HCT116 (cell line): ENCODE measurements around the gene EZH1. TPM values are rescaled to one million over a fixed set of nuclear protein-coding genes. Genes with fewer than 3 reads are reported as not detected.

Experiments used
- ATAC-seq: fragments of 200-7000 bp; cut with Tn5 transposase; 2 replicates; pipeline ENCODE4 v1.9.1; 2020; ENCODE audit warnings: mild to moderate bottlenecking, moderate library complexity
- BruUV-seq: library from RNA; stranded (reverse); fragments of 400-500 nt; replicated peaks from 2 replicates; lab custom pipeline; 2021; lab: Mats Ljungman, UMichigan
- CTCF ChIA-PET: fragments of 300-600 bp; sonication (Branson Sonifier 250); formaldehyde crosslinking; loops from one replicate; lab custom pipeline; 2021; ENCODE audit warnings: antibody characterized with exemption; lab: Charles Lee
- POLR2A ChIA-PET: fragments of 300-600, 350-600 bp; sonication (Branson Sonifier 250); formaldehyde crosslinking; loops from one replicate; lab custom pipeline; 2021; ENCODE audit warnings: antibody characterized with exemption; lab: Charles Lee
- RAD21 ChIA-PET, 2 experiments: fragments of 300-600 bp; sonication (Branson Sonifier 250); formaldehyde crosslinking; loops; one replicate each; lab custom pipeline; 2023; ENCODE audit warnings: low total read pairs in 2 of 2; ENCODE audit not compliant: uncharacterized antibody in 2 of 2, unreplicated experiment in 2 of 2, low non-redundant PET in 1 of 2; lab: Charles Lee
- DNase-seq: peaks from one replicate; pipeline ENCODE4 v3.0.0-alpha.2; 2010; ENCODE audit warnings: low read depth, low spot score
- H2AFZ ChIP-seq: fragments of 200-600 bp; shearing (Covaris generic), sonication (generic); 2 replicates; pipeline ENCODE4 v1.6.1; 2017; ENCODE audit warnings: low read depth, mixed run types, mixed read lengths, antibody characterized with exemption, low read length; ENCODE audit not compliant: poor library complexity, severe bottlenecking
- H3K27ac ChIP-seq: 2 replicates; pipeline ENCODE4 v1.5.1; 2012; ENCODE audit warnings: low read depth, low read length
- H3K27me3 ChIP-seq: fragments of 200-600 bp; sonication (generic); 2 replicates; pipeline ENCODE4 v1.6.1; 2016; ENCODE audit warnings: mixed run types, low read length, mixed read lengths; ENCODE audit not compliant: insufficient read depth
- H3K36me3 ChIP-seq, 2 experiments: fragments of 200-500 bp in 1 of 2; fragments of 200-600 bp in 1 of 2; sonication (Bioruptor generic) in 1 of 2; sonication (generic) in 1 of 2; 2 replicates each; pipeline versions ENCODE4 v1.5.1 to v1.6.1; 2014 to 2016; ENCODE audit warnings: low read length in 2 of 2, inconsistent platforms in 1 of 2, mixed read lengths in 1 of 2, mixed run types in 1 of 2; ENCODE audit not compliant: insufficient read depth in 2 of 2, control insufficient read depth in 1 of 2
- H3K4me1 ChIP-seq, 2 experiments: fragments of 200-600 bp in 1 of 2; sonication (generic) in 1 of 2; 2 replicates each; pipeline versions ENCODE4 v1.5.1 to v1.6.1; 2012 to 2017; ENCODE audit warnings: low read length in 2 of 2, inconsistent platforms in 1 of 2, mild to moderate bottlenecking in 1 of 2, mixed read lengths in 1 of 2, mixed run types in 1 of 2, moderate library complexity in 1 of 2; ENCODE audit not compliant: insufficient read depth in 2 of 2, control insufficient read depth in 1 of 2
- H3K4me2 ChIP-seq: fragments of 200-600 bp; sonication (generic); 2 replicates; pipeline ENCODE4 v1.6.1; 2017; ENCODE audit warnings: mixed run types, low read length, mixed read lengths
- H3K4me3 ChIP-seq, 2 experiments: fragments of 200-600 bp in 1 of 2; sonication (generic) in 1 of 2; replicated peaks in 1 of 2; 2 replicates each; pipeline ENCODE4 v1.5.1; 2011 to 2016; ENCODE audit warnings: low read length in 2 of 2, control low read depth in 1 of 2, low read depth in 1 of 2, mild to moderate bottlenecking in 1 of 2, mixed read lengths in 1 of 2, mixed run types in 1 of 2
- H3K79me2 ChIP-seq: fragments of 200-600 bp; sonication (generic); 2 replicates; pipeline ENCODE4 v1.6.1; 2017; ENCODE audit warnings: mild to moderate bottlenecking, mixed run types, low read length, moderate library complexity, mixed read lengths; ENCODE audit not compliant: insufficient read depth
- H3K9ac ChIP-seq: fragments of 200-600 bp; sonication (generic); 2 replicates; pipeline ENCODE4 v1.6.1; 2016; ENCODE audit warnings: low read length, mixed read lengths
- H3K9me2 ChIP-seq: fragments of 200-600 bp; sonication (generic), shearing (Covaris generic); 2 replicates; pipeline ENCODE4 v1.6.1; 2017; ENCODE audit warnings: mixed run types, mild to moderate bottlenecking, moderate library complexity; ENCODE audit not compliant: insufficient read depth
- H3K9me3 ChIP-seq, 2 experiments: fragments of 200-500 bp in 1 of 2; fragments of 200-600 bp in 1 of 2; sonication (Bioruptor generic) in 1 of 2; sonication (generic) in 1 of 2; 2 replicates each; pipeline ENCODE4 v1.6.1; 2014 to 2017; ENCODE audit warnings: low read length in 2 of 2, mixed read lengths in 2 of 2, inconsistent platforms in 1 of 2, low read depth in 1 of 2, mild to moderate bottlenecking in 1 of 2, mixed run types in 1 of 2, moderate library complexity in 1 of 2; ENCODE audit not compliant: control insufficient read depth in 1 of 2, insufficient read depth in 1 of 2
- H4K20me1 ChIP-seq: fragments of 200-600 bp; sonication (generic), shearing (Covaris generic); 2 replicates; pipeline ENCODE4 v1.6.1; 2017; ENCODE audit warnings: mixed run types, mild to moderate bottlenecking, moderate library complexity; ENCODE audit not compliant: insufficient read depth
- CEBPB ChIP-seq: IDR thresholded peaks from 2 replicates; pipeline ENCODE4 v1.6.1; 2012; ENCODE audit warnings: low read depth
- CTCF ChIP-seq, 3 experiments: fragments of 200-600 bp in 1 of 3; sonication (generic) in 1 of 3; IDR thresholded peaks in 2 of 3; conservative IDR thresholded peaks in 1 of 3; 2 replicates each; pipeline ENCODE4 v1.5.1; 2012 to 2017; ENCODE audit warnings: low read depth in 2 of 3, low read length in 2 of 3, antibody characterized with exemption in 1 of 3, borderline replicate concordance in 1 of 3, control low read depth in 1 of 3, mild to moderate bottlenecking in 1 of 3, mixed read lengths in 1 of 3, mixed run types in 1 of 3, moderate library complexity in 1 of 3; ENCODE audit not compliant: insufficient read depth in 1 of 3
- POLR2AphosphoS5 ChIP-seq: IDR thresholded peaks from 2 replicates; pipeline ENCODE4 v1.6.1; 2011; ENCODE audit warnings: mild to moderate bottlenecking, low read depth, low read length, moderate library complexity
- SP1 ChIP-seq: IDR thresholded peaks from 2 replicates; pipeline ENCODE4 v1.6.1; 2012; ENCODE audit warnings: low read depth
- TCF7L2 ChIP-seq: IDR thresholded peaks from 2 replicates; pipeline ENCODE4 v1.7.0; 2011; ENCODE audit warnings: borderline replicate concordance, inconsistent platforms; ENCODE audit not compliant: insufficient read depth, insufficient read length; ENCODE audit errors: extremely low read depth
- YY1 ChIP-seq: IDR thresholded peaks from 2 replicates; pipeline ENCODE4 v1.6.1; 2011; ENCODE audit warnings: low read length, low read depth, moderate library complexity, mild to moderate bottlenecking; ENCODE audit not compliant: insufficient replicate concordance; ENCODE audit errors: extremely low read depth
- ZBTB33 ChIP-seq: IDR thresholded peaks from 2 replicates; pipeline ENCODE4 v1.6.1; 2011; ENCODE audit warnings: mild to moderate bottlenecking, low read length, moderate library complexity; ENCODE audit not compliant: insufficient replicate concordance; ENCODE audit errors: extremely low read depth
- intact Hi-C: fragments of 100-400 bp; cut with micrococcal nuclease; formaldehyde crosslinking; loops from 2 replicates; pipeline ENCODE4 v1.10.0; 2022
- total RNA-seq: library from RNA; stranded (reverse); gene quantifications from one replicate; pipeline ENCODE4 v1.2.1, GENCODE V29; 2021; ENCODE audit not compliant: unreplicated experiment

EZH1 gene
- total RNA-seq, 1 experiment from 2014 or later = 29.3 TPM

- H3K27me3 ChIP-seq = no peaks in the 10 kb centered on the region
- no peaks in the 10 kb centered on the region for H3K79me2 ChIP-seq
- no peak overlapping the region for H2AFZ ChIP-seq
- POLR2A ChIA-PET = no interaction called here
- H3K4me2 ChIP-seq = no peak overlapping the region
- DNase-seq (no peak), ATAC-seq (no peak)
- no TSS peak for BruUV-seq
- CTCF ChIA-PET = no interaction called here
- RAD21 ChIA-PET = no interaction called here
- no peaks in the 10 kb centered on the region for H3K4me1 ChIP-seq
- no peak overlapping the region for H3K27ac ChIP-seq
- no peak overlapping the region for H3K4me3 ChIP-seq
- no peak overlapping the region for H3K9ac ChIP-seq
- no peaks in the 10 kb centered on the region for H3K9me2 ChIP-seq
- H3K36me3 ChIP-seq = peaks cover 30 to 42% of the 10 kb centered on the region in 2 experiments
- no peaks in the 10 kb centered on the region for H3K9me3 ChIP-seq
- intact Hi-C loops = no loop called here
- H4K20me1 ChIP-seq = no peaks in the 10 kb centered on the region
- TF ChIP-seq CTCF (IDR thresholded peaks at IDR 0.05 in 2 of 3, conservative IDR thresholded peaks at IDR 0.05 in 1 of 3; ENCODE audit: borderline replicate concordance in 1 of 3, insufficient read depth in 1 of 3, low read depth in 2 of 3, low read length in 2 of 3) (no peak), SP1 (no peak), CEBPB (no peak), POLR2AphosphoS5 (no peak), TCF7L2 (no peak), YY1 (no peak), ZBTB33 (no peak)
Observed at GRCh38 chr17:42704837-42705494, 39.9 kb downstream of the EZH1 start.
